Measurements from ENCODE around the gene PIN1.

Gene PIN1

DNA sequence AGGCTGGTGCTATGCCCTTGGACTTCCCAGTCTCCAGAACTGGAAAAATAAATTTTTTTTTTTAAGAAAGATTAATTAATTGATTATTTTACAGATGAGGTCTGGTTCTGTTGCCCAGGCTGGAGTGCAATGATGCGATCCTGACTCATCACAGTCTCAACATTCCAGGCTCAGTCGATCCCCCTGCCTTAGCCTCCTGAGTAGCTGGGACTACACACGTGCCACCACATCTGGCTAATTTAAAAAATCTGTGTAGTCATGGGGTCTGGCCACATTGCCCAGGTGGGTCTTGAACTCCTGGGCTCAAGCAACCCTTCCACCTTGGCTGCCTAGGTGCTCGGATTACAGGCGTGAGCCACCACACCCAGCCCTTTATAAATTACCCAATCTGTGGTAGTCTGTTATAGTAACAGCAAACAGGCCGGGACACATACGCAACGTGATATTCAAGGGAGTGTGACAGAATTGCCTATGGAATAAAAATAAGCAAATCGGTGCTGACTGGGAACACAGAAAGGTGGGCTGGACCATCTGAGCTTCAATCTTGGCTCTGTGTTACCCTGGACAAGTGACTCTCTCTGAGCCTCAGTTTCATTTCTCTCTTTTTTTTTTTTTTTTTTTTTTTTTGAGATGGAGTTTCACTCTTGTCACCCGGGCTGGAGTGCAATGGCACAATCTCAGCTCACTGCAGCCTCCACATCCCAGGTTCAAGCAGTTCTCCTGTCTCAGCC is 42.8 kb downstream of the PIN1 start:
- TF ChIP-seq, protein P1, sequence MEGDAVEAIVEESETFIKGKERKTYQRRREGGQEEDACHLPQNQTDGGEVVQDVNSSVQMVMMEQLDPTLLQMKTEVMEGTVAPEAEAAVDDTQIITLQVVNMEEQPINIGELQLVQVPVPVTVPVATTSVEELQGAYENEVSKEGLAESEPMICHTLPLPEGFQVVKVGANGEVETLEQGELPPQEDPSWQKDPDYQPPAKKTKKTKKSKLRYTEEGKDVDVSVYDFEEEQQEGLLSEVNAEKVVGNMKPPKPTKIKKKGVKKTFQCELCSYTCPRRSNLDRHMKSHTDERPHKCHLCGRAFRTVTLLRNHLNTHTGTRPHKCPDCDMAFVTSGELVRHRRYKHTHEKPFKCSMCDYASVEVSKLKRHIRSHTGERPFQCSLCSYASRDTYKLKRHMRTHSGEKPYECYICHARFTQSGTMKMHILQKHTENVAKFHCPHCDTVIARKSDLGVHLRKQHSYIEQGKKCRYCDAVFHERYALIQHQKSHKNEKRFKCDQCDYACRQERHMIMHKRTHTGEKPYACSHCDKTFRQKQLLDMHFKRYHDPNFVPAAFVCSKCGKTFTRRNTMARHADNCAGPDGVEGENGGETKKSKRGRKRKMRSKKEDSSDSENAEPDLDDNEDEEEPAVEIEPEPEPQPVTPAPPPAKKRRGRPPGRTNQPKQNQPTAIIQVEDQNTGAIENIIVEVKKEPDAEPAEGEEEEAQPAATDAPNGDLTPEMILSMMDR (IDR thresholded peaks at IDR 0.05; ENCODE audit: low read depth, low read length, missing control alignments), result no peak
- in situ Hi-C loops (cut with HindIII; ENCODE audit: low pct_ligation_motif_present, low sequenced_read_pairs), result no loop called here
- H3K27ac ChIP-seq, result peak overlapping the region; percentile 49
- DNase-seq, result peak; percentile 71
- H3K4me3 ChIP-seq (ENCODE audit: low read depth, low read length), result no peak overlapping the region
- H3K27me3 ChIP-seq (replicated peaks), result no peaks in the 10 kb centered on the region
- no peaks in the 10 kb centered on the region for H3K36me3 ChIP-seq (replicated peaks)

DNA sequence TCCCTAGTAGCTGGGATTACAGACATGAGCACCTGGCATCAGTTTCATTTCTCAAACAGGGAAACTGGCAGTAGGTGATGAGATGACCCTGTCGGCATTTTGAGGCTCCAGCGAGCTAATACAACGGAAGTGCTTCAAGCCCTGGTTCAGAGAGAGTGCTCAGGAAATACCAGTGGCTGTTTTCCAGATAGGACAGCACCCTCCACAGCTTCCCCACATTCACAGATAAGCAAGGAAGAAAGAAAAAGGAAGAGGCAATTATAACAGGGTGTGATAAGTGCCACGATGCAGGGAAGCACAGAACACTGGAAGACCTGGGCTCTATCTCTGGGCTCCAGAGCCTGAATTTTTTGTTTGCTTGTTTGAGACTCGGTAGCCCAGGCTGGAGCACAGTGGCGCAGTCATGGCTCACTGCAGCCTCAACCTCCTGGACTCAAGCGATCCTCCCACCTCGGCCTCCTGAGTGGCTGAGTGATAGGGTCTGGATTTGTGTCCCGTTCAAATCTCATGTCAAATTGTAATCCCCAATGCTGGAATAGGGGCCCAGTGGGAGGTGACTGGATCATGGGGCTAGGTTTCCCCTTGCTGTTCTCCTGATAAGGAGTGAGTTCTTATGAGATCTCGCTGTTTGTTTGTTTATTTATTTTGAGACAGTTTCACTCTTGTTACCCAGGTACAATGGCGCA is 43.5 kb downstream of the PIN1 start:
- H3K4me3 ChIP-seq (ENCODE audit: low read depth, low read length), result no peak overlapping the region
- peak; percentile 49 for DNase-seq
- H3K27me3 ChIP-seq (replicated peaks), result no peaks in the 10 kb centered on the region
- H3K36me3 ChIP-seq (replicated peaks), result no peaks in the 10 kb centered on the region
- H3K27ac ChIP-seq, result no peak overlapping the region
- in situ Hi-C loops (cut with HindIII; ENCODE audit: low pct_ligation_motif_present, low sequenced_read_pairs), result no loop called here
- TF ChIP-seq, protein P1 (IDR thresholded peaks at IDR 0.05; ENCODE audit: low read depth, low read length, missing control alignments), result no peak

DNA sequence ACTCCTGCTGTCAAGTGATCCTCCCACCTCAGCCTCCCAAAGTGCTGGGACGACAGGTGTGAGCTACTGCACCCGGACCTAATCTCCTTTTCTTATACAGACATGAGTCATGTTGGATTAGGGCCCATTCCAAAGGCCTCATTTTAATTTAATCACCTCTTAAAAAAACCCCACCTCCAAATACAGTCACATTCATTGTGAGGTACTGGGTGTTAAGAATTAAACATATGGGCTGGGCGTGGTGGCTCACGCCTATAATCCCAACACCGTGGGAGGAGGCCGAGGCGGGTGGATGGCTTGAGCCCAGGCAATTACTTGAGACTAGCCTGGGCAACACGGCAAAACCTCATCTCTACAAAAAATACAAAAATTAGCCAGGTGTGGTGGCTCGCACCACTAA is 46.6 kb downstream of the PIN1 start:
- TF ChIP-seq, protein P1 (IDR thresholded peaks at IDR 0.05; ENCODE audit: low read depth, low read length, missing control alignments), result no peak
- in situ Hi-C loops (cut with HindIII; ENCODE audit: low pct_ligation_motif_present, low sequenced_read_pairs), result no loop called here
- no peak overlapping the region for H3K4me3 ChIP-seq (ENCODE audit: low read depth, low read length)
- H3K27me3 ChIP-seq (replicated peaks), result no peaks in the 10 kb centered on the region
- H3K36me3 ChIP-seq (replicated peaks), result no peaks in the 10 kb centered on the region
- no peak overlapping the region for H3K27ac ChIP-seq
- DNase-seq, result no peak

DNA sequence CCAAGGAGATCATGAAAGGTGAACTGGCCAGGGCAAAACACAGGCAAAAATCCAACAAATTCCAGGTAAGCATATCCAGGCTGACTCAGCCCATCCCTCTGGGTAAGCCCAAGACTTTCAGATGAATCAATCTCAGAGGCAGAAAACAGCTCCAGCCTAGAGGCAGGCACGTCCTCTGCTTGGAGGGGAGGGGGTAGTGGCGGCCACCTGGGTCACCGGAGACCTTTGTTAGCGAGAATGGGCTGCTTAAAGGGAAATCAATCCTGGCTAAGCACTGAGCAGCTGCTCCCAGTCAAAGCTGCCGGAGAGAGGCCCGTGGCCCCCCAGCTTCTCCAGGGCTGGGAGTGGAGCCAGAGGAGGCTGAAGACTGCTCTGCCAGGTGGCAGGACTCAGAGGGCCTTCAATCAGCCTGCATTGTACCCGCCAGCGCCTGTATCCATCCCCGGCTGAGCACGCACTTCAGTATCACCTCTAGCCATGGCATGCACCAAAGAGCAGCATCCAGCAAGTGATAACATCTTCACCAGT is 48.2 kb downstream of the PIN1 start:
- no peak overlapping the region for H3K27ac ChIP-seq
- DNase-seq, result no peak
- H3K4me3 ChIP-seq (ENCODE audit: low read depth, low read length), result no peak overlapping the region
- no peaks in the 10 kb centered on the region for H3K36me3 ChIP-seq (replicated peaks)
- in situ Hi-C loops (cut with HindIII; ENCODE audit: low pct_ligation_motif_present, low sequenced_read_pairs), result no loop called here
- TF ChIP-seq, protein P1 (IDR thresholded peaks at IDR 0.05; ENCODE audit: low read depth, low read length, missing control alignments), result no peak
- H3K27me3 ChIP-seq (replicated peaks), result no peaks in the 10 kb centered on the region

DNA sequence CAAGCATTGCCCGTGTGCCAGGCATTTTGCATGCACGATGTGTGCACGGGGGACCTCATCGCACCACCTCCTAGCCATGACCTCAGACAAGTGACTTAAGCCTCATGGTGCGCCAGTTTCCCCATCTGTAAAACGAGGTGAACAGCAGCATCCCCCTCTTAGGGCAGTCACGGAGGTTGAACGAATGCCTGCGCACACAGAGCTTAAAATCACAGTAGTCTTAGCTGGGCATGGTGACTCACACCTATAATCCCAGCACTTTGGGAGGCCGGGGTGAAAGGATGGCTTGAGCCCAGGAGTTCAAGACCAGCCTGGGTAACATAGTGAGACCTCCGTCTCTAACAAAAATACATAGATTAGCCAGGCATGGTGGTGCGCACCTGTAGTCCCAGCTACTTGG is 48.6 kb downstream of the PIN1 start:
- Histone ChIP-seq H3K36me3 (replicated peaks) (no peaks in the 10 kb centered on the region), H3K27ac (no peak overlapping the region), H3K27me3 (replicated peaks) (no peaks in the 10 kb centered on the region), H3K4me3 (ENCODE audit: low read depth, low read length) (no peak overlapping the region)
- in situ Hi-C loops (cut with HindIII; ENCODE audit: low pct_ligation_motif_present, low sequenced_read_pairs), result no loop called here
- DNase-seq, result no peak
- TF ChIP-seq, protein P1 (IDR thresholded peaks at IDR 0.05; ENCODE audit: low read depth, low read length, missing control alignments), result no peak

Measured in brain microvascular endothelial cell (primary cell).